Sigmoid colon (tissue), 4 donors: ENCODE results near the gene ANKRD6.

Source experiments
- CTCF ChIP-seq, 4 experiments: fragments of 450-650 bp in 3 of 4; fragments of 200-600 bp in 1 of 4; IDR thresholded peaks; one replicate each; pipeline ENCODE4 v1.5.1; 2016 to 2019; ENCODE audit warnings: antibody characterized with exemption in 4 of 4, mild to moderate bottlenecking in 3 of 4, moderate library complexity in 2 of 4
- EP300 ChIP-seq, 4 donors: sonication (generic); formaldehyde crosslinking; IDR thresholded peaks; one replicate each; pipeline ENCODE4 v1.6.1; 2017; ENCODE audit warnings: antibody characterized with exemption in 4 of 4
- POLR2A ChIP-seq, 2 donors: fragments of 450-650 bp; IDR thresholded peaks; one replicate each; pipeline ENCODE4 v1.6.1; 2016; ENCODE audit warnings: antibody characterized with exemption in 2 of 2, mild to moderate bottlenecking in 2 of 2, moderate library complexity in 2 of 2
- POLR2AphosphoS5 ChIP-seq, 4 donors: sonication (generic); formaldehyde crosslinking; IDR thresholded peaks; one replicate each; pipeline ENCODE4 v1.6.1; 2017; ENCODE audit warnings: antibody characterized with exemption in 4 of 4

GRCh38 chr6:89411145-89412070 is 21.5 kb upstream of the ANKRD6 start:
- TF ChIP-seq CTCF (IDR thresholded peaks at IDR 0.05) (no peak), POLR2A (IDR thresholded peaks at IDR 0.05) (no peak), POLR2AphosphoS5 (IDR thresholded peaks at IDR 0.05) (no peak), EP300 (IDR thresholded peaks at IDR 0.05) (no peak)
